Smooth muscle cell (in vitro differentiated cells): Measurements from ENCODE around the gene RBM43. TPM values are rescaled to one million over a fixed set of nuclear protein-coding genes. Genes with fewer than 3 reads are reported as not detected.

ENCODE experiments used
- DNase-seq: peaks from one replicate; lab custom pipeline; 2025; ENCODE audit not compliant: unreplicated experiment; lab: John Stamatoyannopoulos, UW
- H2AFZ ChIP-seq: fragments of 200-600 bp; sonication (generic); 2 replicates; pipeline ENCODE4 v1.6.0; 2016; ENCODE audit warnings: antibody characterized with exemption, low read depth, mild to moderate bottlenecking
- H3F3A ChIP-seq: fragments of 200-600 bp; sonication (generic); 2 replicates; pipeline ENCODE4 v1.6.0; 2017; ENCODE audit warnings: antibody characterized with exemption, low read depth
- H3K27ac ChIP-seq: fragments of 200-600 bp; sonication (generic); 2 replicates; pipeline ENCODE4 v1.5.1; 2016; ENCODE audit warnings: low read depth, mild to moderate bottlenecking
- H3K27me3 ChIP-seq: fragments of 200-600 bp; sonication (generic); 2 replicates; pipeline ENCODE4 v1.6.1; 2016; ENCODE audit warnings: low read depth, mild to moderate bottlenecking
- H3K36me3 ChIP-seq: fragments of 200-600 bp; sonication (generic); 2 replicates; pipeline ENCODE4 v1.5.1; 2016; ENCODE audit warnings: low read depth
- H3K4me1 ChIP-seq: fragments of 200-600 bp; sonication (generic); 2 replicates; pipeline ENCODE4 v1.5.1; 2016; ENCODE audit warnings: low read depth
- H3K4me2 ChIP-seq: fragments of 200-600 bp; sonication (generic); 2 replicates; pipeline ENCODE4 v1.6.0; 2016; ENCODE audit warnings: mild to moderate bottlenecking
- H3K4me3 ChIP-seq: fragments of 200-600 bp; sonication (generic); 2 replicates; pipeline ENCODE4 v1.5.1; 2016; ENCODE audit warnings: mild to moderate bottlenecking
- H3K79me2 ChIP-seq: fragments of 200-600 bp; sonication (generic); 2 replicates; pipeline ENCODE4 v1.6.0; 2016; ENCODE audit warnings: low read depth, mild to moderate bottlenecking
- H3K9ac ChIP-seq: fragments of 200-600 bp; sonication (generic); 2 replicates; pipeline ENCODE4 v1.6.0; 2016; ENCODE audit warnings: low read depth
- H3K9me3 ChIP-seq: fragments of 200-600 bp; sonication (generic); replicated peaks from 2 replicates; pipeline ENCODE4 v1.5.1; 2016; ENCODE audit warnings: low read depth
- H4K20me1 ChIP-seq: fragments of 200-600 bp; sonication (generic); 2 replicates; pipeline ENCODE4 v1.6.0; 2016; ENCODE audit warnings: low read depth
- WGBS: methylation state at CpG from one replicate; pipeline ENCODE4 v1.1.7; 2016; ENCODE audit warnings: low lambda C conversion rate; 5-methylcytosine and 5-hydroxymethylcytosine counted together
- polyA plus RNA-seq: library from polyadenylated mRNA; unstranded; fragments of >200 nt; fragmentation: Nextera tagmentation; extraction: Ambion mirVana; gene quantifications from 2 replicates; pipeline ENCODE4 v1.2.1, GENCODE V29; 2016
- total RNA-seq: library from RNA; depleted of rRNA; stranded (reverse); fragments of >200 nt; gene quantifications from 2 replicates; pipeline ENCODE4 v1.2.3, GENCODE V29; 2014
- TF ChIP-seq, protein P1 (sequence below): fragments of 200-600 bp; sonication (generic); IDR thresholded peaks from 2 replicates; pipeline ENCODE4 v1.5.1; 2017; ENCODE audit warnings: borderline replicate concordance, mild to moderate bottlenecking, antibody characterized with exemption; ENCODE audit not compliant: insufficient read depth, poor library complexity, severe bottlenecking

RBM43 gene
- total and polyA plus RNA-seq, 2 experiments from 2014 or later, result 0.47 to 4.2 TPM

DNA sequence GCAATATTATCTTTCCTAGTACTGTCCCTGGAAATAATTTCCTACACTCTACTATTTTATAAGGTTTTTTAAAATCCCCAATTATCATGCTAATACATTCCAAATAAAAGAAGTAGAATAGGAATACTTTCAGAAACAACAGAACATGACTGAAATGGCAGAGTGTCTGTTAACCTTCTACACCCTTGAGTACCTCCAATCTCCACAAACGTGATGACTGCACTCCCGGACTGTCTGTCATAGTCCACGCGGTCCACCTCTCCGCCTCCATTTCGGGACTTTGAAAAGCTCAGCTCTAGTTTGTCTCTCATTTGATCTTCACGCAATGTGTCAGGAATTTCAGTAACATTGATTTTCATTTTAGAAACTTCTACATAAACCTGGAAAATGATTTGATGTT is 13.6 kb upstream of the RBM43 start:
- Histone ChIP-seq H3K79me2 (no peaks in the 10 kb centered on the region), H3K27me3 (no peaks in the 10 kb centered on the region), H3K9ac (no peak overlapping the region), H3K36me3 (no peaks in the 10 kb centered on the region), H3F3A (no peaks in the 10 kb centered on the region), H3K4me1 (no peaks in the 10 kb centered on the region), H3K9me3 (no peaks in the 10 kb centered on the region), H3K27ac (no peak overlapping the region), H2AFZ (no peak overlapping the region), H3K4me2 (no peak overlapping the region), H3K4me3 (no peak overlapping the region), H4K20me1 (no peaks in the 10 kb centered on the region)
- 97% methylated on average over 7 of the region's 7 CpGs for WGBS
- TF ChIP-seq, protein P1, sequence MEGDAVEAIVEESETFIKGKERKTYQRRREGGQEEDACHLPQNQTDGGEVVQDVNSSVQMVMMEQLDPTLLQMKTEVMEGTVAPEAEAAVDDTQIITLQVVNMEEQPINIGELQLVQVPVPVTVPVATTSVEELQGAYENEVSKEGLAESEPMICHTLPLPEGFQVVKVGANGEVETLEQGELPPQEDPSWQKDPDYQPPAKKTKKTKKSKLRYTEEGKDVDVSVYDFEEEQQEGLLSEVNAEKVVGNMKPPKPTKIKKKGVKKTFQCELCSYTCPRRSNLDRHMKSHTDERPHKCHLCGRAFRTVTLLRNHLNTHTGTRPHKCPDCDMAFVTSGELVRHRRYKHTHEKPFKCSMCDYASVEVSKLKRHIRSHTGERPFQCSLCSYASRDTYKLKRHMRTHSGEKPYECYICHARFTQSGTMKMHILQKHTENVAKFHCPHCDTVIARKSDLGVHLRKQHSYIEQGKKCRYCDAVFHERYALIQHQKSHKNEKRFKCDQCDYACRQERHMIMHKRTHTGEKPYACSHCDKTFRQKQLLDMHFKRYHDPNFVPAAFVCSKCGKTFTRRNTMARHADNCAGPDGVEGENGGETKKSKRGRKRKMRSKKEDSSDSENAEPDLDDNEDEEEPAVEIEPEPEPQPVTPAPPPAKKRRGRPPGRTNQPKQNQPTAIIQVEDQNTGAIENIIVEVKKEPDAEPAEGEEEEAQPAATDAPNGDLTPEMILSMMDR, result no peak
- no peak for DNase-seq

DNA sequence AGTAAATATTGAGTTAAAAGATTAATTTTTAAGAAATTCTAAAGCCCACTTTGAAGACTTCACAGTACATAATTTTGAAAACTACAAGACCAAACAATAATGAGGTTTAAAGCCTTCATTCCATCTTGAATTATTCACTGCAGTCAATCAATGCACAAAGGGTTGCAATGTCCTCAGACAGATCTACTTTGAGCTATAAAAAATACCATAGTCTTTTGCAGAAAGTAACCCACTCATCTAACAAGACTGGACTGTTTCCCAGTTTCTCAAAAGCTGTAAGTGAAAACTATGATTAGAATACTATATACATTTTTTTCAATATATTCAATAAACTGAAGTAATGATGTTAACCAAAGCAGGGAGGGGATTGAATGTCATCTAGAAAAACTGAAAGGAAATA is 10.2 kb upstream of the RBM43 start:
- Histone ChIP-seq H3K4me3 (no peak overlapping the region), H2AFZ (no peak overlapping the region), H3K9me3 (no peaks in the 10 kb centered on the region), H3K27me3 (no peaks in the 10 kb centered on the region), H3K79me2 (no peaks in the 10 kb centered on the region), H3K9ac (no peak overlapping the region), H3K36me3 (no peaks in the 10 kb centered on the region), H3K27ac (no peak overlapping the region), H3K4me1 (no peaks in the 10 kb centered on the region), H3F3A (no peaks in the 10 kb centered on the region), H3K4me2 (no peak overlapping the region), H4K20me1 (no peaks in the 10 kb centered on the region)
- TF ChIP-seq, protein P1, result no peak
- DNase-seq, result no peak

DNA sequence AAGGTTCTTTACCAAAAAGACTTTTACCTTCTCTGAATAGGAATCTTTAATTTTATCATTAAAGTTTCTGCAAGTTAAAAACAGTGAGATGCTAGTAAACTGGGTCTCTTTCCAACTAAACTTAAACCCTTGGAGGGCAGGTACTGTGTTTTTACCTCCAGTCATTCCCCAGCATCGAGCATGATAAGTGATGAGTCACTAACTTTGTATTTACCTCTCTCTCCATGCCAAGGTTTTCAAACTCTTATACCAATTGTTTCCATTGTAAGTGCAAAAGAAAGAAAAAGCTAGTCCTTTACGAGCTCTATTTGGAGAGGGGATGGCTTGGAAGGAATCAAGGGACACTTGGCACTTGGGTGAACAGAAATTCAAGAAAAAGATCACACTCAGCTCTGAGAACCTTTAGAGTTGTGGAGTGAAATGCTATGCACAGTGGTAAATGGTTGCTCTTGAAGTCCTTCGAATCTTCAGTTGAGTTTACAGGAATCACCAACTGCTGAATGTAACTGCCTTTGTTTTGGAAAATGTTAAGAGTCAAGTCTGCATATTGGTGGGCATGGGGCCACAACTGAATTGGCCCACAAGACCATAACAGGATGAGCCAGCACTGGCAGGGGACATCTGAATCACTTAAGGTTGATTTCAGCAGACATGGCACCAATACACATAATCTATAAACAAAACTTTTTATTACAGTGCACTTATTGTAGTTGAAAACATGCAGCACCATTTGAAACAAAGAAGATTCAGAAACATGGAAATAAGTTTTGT is 8.3 kb upstream of the RBM43 start:
- H2AFZ ChIP-seq, result no peak overlapping the region

DNA sequence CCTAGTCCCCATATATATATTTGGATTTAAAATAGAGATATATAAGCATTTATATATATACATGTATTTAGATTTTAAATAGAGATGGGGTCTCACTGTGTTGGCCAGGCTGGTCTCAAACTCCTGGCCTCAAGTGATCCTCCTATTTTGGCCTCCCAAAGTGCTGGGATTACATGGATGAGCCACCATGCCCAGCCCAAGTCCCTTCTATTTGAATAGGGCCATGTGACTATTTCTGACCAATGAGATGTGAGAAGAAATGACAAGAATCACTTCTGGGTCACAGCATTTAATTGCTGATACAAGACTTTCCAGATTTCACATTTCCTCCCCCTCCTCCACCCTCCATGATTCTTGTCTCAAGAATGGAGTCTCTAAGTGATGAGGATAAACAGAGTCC is 6.4 kb upstream of the RBM43 start:
- DNase-seq, result no peak
- Histone ChIP-seq H3K27ac (no peak overlapping the region), H3K4me3 (no peak overlapping the region), H2AFZ (no peak overlapping the region), H3K79me2 (no peaks in the 10 kb centered on the region), H3K27me3 (no peaks in the 10 kb centered on the region), H3K9ac (no peak overlapping the region), H4K20me1 (no peaks in the 10 kb centered on the region), H3F3A (no peaks in the 10 kb centered on the region), H3K9me3 (no peaks in the 10 kb centered on the region), H3K36me3 (no peaks in the 10 kb centered on the region), H3K4me1 (no peaks in the 10 kb centered on the region), H3K4me2 (no peak overlapping the region)
- TF ChIP-seq, protein P1, result no peak

More for the DNA sequence above, 8.3 kb upstream of the RBM43 start:
- Histone ChIP-seq H3K4me1 (no peaks in the 10 kb centered on the region), H3K27me3 (no peaks in the 10 kb centered on the region), H3K36me3 (no peaks in the 10 kb centered on the region), H3K9me3 (no peaks in the 10 kb centered on the region), H3K27ac (no peak overlapping the region), H3K4me2 (no peak overlapping the region), H3K9ac (no peak overlapping the region), H3K4me3 (no peak overlapping the region), H3K79me2 (no peaks in the 10 kb centered on the region), H4K20me1 (no peaks in the 10 kb centered on the region), H3F3A (no peaks in the 10 kb centered on the region)
- no peak for DNase-seq
- TF ChIP-seq, protein P1, result no peak
- WGBS, result 75% methylated on average over 3 of the region's 3 CpGs
